Measurements from ENCODE around the gene EPHB2.

DNA sequence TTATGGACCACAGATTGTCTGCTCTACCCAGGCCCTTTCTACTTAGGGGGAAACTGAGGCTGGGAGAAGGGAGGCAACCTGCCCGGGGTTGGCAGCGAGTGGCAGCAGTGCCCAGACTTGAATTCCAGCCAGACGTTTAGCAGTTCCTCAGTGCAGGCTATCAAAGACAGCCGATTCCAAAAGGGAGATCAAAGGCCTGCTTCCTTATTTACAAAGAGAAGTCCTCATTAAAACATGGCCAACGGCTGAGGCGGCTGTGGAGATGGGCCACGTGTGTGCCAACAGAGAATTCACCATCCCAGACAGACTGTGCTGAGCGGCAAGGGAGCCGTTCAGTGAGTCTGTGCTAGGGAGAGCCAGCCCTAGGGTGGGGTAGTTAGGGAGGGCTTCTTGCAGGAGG, 29.9 kb upstream of the EPHB2 start:
- TF ChIP-seq POLR2AphosphoS5 (IDR thresholded peaks at IDR 0.05; ENCODE audit: borderline replicate concordance, low read depth, low read length) (no peak), EZH2 (IDR thresholded peaks at IDR 0.05) (no peak), FOXP2 (optimal IDR thresholded peaks at IDR 0.05; ENCODE audit: control extremely low read depth, extremely low read length, insufficient read depth) (no peak)

Data from SK-N-MC (cell line).